Endometrium (tissue), 2 donors: ENCODE measurements around the gene TMBIM1.
"Not testable (repeated sequence)": the region's sequence is repeated elsewhere in the genome, so short reads cannot be mapped to it uniquely, and the experiment has no call there.

Experiments
- FAIRE-seq: peaks from 2 replicates; lab custom pipeline; 2012; peaks lifted over from hg19 to GRCh38; lab: Jason Lieb, UNC
- donor health status: control.
- donor health status: control.

The TMBIM1 gene

DNA sequence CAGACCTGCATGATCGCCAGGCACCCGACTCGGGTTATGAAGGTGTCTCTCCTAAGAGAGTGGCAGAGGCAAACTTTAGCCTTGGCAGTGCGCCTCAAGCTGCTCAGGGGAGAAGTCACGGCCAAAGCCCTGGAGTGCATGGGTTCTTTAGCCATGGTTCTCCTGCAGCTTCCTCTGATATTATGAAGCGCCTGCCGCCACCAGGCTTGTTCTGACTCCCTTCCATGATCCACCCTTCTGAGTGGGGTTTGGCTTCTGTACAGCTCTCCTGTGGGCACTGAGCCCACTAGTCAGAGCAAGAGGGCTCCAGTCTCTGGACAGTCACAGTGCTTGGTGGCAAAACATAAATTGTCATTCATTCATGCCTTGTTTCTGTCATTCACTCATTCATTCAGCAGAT lies 25.9 kb upstream of the TMBIM1 start:
- no peak for FAIRE-seq

DNA sequence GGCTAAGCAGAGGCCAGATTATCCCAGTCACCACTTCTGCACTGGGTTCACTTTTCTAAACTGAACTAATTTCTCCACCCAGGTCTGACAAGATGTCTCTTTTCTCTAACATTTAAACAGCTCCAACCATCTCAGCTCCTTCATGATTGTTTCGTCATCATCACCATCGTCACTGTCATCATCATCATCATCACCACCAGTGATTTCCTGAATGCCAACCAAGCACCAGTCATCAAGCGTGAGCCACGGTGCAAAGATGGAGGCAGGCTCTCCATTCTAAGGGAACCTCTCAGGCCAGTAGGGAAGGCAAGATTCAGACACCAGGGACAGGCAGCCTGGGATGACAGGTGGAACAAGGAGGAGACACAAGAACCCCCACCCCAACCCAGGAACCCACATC lies 25.5 kb upstream of the TMBIM1 start:
- FAIRE-seq: no peak

DNA sequence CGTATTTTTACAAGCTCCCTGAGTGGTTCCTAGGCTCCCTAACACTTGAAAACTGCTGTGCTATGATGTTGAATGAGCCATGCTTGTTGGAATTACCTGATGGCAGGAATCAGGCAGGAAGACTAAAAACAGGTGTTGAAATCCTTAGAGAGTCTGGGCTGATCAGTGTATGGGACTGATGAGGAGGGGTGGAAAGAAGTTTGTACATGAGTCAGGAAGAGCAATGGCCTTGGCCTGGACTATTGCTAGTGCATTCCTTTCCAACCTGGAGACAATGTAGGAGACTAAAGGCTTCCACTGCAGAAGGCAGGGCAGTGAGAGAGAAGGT lies 25.0 kb upstream of the TMBIM1 start:
- no peak for FAIRE-seq

DNA sequence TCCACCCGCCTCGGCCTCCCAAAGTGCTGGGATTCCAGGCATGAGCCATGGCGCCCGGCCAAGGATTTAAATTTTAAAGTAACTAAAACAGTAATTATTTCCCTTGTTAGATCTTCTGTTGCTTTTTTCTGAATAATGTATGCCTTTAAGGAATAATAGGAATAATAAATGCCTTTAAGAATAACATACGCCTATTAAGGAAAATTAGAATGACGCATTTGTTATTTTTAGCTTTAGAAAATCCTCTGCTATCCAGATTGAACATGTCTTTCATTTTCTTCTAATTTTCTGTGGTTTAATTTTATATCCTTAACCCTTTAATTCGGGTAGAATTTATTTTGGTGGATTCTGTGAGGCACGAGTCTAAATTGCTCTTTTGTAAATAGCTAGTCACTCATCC lies 23.1 kb upstream of the TMBIM1 start:
- no peak for FAIRE-seq

DNA sequence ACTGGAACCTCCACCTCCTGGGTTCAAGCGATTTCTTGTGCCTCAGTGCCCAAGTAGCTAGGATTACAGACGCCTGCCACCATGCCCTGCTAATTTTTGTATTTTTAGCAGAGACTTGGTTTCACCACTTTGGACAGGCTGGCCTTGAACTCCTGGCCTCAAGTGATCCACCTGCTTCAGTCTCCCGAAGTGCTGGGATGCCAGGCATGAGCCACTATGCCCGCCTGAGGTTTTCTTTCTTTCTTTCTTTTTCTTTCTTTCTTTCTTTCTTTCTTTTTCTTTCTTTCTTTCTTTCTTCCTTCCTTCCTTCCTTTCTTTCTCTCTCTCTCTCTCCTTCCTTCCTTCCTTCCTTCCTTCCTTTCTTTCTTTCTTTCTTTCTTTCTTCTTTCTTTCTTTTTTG lies 22.5 kb upstream of the TMBIM1 start:
- not testable (repeated sequence) for FAIRE-seq

DNA sequence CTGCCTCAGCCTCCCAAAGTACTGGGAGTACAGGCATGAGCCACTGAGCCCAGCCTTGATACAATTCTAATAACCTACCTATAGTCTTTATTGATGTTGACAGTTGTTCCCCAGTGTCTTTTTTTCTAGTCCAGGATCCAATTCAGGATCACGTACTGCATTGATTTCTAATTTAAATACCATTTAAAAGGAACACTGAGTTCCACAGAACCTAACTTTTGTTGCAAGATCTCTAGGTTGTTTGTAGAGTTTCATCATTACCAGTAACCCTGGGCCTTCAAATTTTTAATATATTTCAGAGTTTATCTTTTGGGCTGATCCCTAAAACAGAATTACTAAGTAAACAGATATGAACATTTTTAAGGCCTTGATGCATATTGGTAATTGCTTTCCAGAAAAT lies 21.1 kb upstream of the TMBIM1 start:
- no peak for FAIRE-seq

DNA sequence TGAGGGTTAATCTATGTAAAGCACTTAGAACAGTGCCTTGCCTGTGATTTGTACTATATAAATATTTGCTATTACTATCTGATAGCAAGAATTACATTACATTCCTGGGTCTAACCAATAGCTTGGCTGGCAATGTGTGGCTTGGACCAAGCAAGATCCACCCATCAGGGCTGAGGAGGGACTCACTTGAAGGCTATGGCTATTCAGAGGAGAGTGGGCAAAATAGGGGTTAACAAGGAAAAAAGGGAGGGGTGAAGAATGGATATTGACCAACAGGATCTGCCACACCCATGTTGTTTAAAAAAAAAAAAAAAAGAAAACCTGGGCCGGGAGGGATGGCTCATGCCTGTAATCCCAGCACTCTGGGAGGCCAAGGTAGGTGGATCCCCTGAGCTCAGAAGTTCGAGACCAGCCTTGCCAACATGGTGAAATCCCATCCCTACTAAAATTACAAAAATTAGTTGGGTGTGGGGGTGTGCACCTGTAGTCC lies 20.0 kb upstream of the TMBIM1 start:
- no peak for FAIRE-seq

DNA sequence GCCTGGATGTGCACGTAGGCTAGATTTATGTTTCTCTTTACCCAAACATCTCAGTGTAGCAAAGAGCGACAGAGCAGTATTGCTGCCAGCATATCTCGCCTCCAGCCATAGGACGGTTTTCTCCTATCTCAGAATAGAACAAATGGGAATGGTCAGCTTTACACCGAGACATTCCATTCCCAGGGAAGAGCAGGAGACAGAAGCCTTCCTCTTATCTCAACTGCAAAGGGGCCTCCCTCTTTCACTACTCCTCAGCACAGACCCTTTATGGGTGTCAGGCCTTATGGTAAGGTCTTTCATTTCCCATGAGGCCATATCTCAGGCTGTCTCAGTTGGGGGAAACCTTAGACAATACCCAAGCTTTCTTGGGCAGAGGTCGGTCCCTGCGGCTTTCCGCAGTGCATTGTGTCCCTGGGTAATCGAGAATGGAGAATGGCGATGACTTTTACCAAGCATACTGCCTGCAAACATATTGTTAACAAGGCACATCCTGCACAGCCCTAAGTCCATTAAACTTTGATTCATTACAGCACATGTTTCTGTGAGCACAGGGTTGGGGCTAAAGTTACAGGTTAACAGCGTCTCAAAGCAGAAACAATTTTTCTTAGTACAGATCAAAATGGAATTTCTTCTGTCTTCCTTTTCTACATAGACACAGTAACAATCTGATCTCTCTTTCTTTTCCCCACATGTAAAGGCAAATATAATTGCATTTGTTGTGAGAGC lies 19.4 kb upstream of the TMBIM1 start:
- FAIRE-seq: not testable (repeated sequence)

DNA sequence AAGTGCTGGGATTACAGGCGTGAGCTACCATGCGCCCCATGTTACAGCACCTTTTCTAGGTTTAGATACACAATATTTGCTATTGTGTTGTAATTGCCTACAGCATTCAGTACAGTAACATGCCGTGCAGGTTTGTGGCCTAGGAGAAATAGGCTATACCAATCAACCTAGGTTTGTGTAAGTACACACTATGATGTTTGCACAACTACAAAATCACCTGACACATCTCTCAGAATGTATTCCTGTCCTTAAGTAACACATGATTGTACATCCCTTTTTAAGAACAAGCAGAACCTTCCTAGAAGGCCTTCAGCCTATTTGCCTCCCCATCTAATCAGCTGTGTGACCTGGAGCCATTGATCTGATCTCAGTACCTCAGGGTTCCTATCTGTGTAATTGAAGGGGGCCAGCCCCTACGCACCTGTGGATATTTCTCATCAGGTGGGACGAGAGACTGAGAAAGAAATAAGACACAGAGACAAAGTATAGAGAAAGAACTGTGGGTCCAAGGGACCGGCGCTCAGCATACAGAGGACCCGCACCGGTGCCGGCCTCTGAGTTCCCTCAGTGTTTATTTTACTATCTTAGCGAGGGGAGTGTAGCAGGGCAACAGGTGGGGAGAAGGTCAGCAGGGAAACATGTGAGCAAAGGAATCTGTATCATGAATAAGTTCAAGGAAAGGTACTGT lies 18.7 kb upstream of the TMBIM1 start:
- FAIRE-seq: no peak

DNA sequence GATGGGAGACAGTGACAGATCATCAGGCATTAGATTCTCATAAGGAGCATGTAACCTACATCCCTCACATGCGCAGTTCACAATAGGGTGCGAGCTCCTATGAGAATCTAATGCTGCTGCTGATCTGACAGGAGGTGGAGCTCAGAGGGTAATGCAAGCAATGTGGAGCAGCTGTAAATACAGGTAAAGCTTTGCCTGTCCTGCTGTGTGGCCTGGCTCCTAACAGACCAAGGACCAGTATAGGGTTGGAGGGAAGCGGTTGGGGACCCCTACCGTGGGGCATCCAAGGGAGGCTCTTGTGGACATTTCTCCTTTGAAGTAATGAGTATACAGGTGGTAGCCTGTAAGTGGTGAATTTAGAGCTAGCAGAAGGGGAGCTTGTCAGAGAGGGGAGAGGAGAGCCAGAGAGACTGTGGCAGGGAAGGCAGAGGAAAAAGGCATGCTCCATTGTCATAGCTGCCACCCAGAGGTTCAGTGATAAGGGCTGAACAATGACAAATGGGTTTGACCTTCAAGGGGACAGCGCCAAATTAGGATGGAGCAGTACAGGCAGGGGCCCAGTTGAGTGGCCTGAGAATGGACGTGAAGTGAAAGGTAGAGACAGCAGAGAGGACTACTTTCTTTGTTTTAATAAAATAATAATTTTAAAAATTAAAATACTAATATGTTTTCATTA lies 15.2 kb upstream of the TMBIM1 start:
- FAIRE-seq: no peak

DNA sequence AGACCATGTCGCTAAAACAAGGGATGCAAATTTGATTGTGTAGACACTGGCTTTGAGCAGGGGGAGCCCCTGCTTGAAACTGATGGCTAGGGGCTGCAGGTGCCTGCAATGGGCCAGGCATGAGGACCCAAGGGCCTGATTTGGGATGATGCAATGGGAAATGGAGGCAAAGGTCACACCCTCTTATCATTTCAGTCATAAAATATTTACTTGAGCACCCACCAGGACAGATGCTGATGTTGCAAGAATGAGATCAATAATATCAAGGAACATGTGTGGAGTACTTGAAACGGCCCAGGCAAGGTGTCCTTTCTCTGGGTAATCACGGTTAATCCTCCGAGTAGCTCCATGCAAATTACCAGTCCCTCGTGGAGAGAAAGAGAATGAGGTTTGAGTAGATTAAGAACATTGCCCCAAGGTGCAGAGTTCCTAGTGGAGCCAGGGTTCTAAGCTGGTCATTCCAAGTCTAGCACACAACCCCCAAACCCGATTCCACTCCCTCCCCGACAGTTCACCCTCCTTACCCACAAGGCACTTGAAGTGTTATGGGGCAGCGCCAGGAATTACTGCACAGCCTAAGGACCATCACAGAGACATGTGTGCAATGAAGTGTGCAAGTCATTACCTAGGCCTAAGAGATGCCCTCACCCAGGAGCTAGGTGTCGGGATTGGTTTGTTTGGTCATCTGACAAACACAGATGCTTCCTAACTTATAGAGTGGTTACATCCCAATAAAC lies 14.0 kb upstream of the TMBIM1 start:
- no peak for FAIRE-seq

DNA sequence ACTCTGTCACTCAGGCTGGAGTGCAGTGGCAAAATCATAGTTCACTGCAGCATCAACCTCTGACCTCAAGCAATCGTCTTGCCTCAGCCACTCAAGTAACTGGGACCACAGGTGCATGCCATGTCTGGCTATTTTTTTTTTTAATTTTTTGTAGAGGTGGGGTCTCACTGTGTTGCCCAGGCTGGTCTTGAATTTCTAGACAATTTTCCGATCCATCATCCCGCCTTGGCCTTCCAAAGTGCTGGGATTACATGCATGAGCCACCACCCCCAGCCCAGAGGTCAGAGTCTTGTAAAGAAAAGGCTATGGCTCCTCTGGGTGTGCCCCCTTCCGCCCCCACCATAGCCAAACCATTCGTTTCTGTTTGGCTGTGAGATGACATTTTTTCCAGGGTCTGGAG lies 13.1 kb upstream of the TMBIM1 start:
- FAIRE-seq: no peak

DNA sequence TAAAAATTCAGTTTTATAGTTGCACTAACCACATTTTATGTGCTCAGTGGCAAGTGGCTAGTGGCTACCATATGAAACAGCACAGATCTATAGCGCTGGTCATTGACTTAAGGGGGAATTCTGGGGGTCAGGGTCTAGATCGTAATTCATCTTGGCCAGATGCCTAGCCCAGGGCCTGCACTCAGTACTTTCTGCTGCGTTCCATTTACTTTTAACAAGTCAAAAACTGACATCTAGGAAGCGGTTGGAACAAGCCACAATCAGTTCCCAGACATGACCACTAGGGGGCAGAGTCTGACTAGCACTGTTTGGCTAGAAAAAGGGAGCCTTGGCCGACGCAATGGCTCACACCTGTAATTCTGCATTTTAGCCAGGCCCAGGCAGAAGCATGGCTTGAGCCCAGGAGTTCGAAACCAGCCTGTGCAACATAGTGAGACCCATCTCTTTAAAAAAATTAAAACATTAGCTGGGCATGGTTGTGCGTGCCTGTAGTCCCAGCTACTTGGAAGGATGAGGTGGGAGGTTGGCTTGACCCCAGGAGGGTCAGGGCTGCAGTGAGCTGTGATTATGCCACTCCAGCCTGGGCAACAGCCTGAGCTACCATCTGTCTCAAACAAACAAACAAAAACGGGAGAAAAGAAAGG lies 9.0 kb upstream of the TMBIM1 start:
- FAIRE-seq: peak; percentile 91

DNA sequence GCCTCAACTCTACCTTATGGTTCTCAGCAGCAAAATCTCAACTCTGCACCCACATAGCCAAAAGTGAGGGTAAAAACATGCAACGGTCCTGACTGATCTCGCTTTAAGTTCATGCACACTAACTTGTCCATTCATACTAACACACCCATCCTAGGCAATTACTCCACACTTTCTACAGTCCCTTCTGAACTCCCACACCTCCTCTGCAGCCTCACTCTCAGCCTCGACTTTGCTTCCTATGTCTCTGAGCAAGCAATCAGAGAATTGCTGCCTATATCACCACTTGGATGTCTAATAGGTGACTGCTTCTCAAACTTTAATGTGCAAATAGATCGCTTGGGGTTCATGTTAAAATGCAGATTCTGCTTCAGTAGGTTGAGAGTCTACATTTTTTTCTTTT lies 7.8 kb upstream of the TMBIM1 start:
- no peak for FAIRE-seq

DNA sequence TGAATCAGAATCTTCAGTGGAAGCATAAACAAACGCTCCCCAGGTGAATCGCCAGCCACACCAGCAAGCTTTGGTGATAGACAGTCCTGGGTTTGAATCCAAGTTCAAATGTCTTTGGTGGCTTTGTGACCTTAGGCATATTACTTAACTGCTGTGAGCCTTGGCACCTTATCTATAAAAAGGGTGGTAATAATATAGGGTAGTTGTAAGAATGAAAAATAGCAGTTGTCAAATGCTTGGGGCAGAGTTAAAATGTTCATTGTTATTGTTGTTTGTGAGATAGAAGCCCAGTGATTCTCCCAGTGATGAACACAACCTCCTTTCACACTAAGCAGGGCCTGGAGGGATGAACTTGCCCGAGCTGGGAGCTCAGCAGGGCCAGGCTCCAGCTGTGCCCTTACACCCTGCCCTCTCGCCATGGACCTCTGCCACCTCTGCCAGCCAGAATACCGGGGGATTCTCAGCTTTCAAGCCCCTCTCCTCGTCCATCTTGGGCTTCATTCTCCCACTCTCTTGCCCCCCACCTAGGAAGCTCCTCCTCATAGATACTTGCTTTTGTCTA lies 6.1 kb upstream of the TMBIM1 start:
- FAIRE-seq: no peak

DNA sequence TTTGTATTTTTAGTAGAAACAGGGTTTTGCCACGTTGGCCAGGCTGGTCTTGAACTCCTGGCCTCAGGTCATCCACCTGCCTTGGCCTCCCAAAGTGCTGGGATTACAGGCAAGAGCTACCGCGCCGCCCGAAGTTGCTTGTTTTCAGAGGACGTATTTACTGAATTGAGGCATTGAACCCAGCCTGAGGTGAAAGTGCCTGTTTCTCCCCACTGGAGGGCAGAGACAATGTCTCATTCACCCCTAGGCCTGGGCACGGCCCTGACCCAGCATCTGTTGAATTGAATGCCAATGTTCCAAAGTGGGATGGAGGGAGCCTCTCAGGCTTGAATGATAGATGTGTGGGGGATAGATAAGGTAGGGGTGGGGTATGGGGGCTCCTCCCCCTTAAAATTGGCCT lies 4.5 kb upstream of the TMBIM1 start:
- no peak for FAIRE-seq

DNA sequence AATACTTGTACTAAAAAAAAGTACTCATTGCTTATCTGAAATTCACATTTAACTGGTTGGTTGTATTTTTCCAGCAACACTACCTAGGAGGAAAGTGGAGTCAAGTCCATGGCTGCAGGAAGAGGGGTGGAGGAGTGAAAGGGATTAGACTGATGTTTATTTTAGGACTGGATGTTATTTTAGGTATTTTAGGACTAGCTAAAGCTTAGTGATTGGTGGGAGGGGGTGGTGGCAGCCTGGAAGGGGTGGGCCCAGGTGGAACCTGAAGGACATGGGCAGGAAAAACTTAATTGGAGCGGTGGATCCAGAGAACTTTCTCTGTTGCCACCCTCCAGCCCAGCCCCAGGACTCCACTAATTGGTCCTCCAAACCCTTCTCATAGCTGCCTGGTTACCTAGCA lies 3.9 kb upstream of the TMBIM1 start:
- FAIRE-seq: no peak

DNA sequence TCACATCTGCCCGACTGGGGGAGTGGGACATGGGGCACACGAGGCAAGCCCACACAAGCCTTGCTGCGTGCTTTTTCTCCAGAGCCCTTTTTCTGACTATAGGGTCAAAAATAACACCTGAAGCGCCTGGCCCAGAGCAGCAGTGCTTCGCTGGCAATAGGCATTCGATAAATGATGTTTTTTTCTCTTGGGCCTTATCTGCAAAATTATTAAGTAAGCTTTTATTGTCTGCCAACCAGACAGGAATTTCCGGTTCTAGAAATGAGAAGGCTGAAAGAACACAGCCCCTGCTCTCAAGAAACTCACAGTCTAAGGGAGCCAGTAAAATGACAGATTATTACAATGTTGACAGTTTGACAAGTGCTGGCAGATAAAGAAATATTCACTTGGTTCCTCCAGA lies 2.7 kb upstream of the TMBIM1 start:
- no peak for FAIRE-seq

DNA sequence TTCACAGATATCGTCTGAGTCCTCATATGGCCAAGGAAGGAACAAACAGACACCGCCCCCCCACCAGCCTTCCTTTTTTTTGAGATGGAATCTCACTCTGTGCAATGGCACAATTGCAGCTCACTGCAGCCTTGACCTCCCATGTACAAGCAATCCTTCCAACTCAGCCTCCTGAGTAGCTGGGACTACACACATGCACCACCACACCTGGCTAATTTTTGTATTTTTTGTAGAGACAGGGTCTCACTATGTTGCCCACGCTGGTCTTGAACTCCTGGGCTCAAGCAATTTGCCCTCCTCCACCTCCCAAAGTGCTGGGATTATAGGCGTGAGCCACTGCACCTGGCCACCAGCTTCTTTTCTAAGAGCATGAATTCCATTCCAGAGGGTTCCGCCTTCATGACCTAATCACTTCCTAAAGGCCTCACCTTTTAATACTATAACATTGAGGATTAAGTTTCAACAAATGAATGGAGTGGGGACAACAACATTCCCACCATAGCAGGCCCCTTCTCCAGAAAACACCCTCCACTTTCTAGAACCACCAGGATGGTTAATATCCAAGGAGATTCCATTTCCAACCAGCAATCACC lies 2.2 kb upstream of the TMBIM1 start:
- no peak for FAIRE-seq

DNA sequence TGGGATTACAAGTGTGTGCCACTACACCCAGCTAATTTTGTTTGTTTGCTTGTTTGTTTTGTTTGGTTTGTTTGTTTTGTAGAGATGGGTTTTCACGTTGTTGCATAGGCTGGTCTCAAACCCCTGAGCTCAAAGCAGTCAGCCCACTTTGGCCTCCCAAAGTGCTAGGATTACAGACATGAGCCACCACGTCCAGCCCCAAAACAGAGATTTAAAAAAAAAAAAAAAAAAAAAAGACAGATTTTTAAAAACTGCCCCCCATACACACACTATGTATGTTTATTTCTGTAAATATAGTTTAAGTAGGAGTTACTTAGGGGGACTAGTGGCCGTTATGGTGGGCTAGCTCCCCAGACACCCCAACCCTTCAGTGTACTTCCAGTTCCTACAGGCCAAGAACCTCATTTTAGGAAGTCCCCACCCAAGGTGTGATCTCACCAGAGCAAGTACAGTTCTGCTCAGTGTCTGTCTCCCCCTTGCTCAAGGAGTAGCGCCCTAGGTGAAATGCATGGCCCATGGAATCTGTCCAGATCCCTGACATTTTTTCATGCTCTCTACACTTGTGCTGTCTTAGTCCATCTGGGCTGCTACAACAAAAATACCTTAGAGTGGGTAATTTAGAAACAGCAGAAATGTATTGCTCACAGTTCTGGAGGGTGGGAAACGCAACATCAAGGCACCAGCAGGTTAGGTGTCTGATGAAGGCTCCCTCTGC lies 1.6 kb upstream of the TMBIM1 start:
- no peak for FAIRE-seq
